ENCODE data around the gene SLC25A2. TPM values are rescaled to one million over a fixed set of nuclear protein-coding genes. Genes with fewer than 3 reads are reported as not detected.

The SLC25A2 gene
- total and polyA plus RNA-seq, 2 of the 8 experiments (the other 6 are each of a cell fraction or from before 2014, with no cell fraction given) = not detected

DNA sequence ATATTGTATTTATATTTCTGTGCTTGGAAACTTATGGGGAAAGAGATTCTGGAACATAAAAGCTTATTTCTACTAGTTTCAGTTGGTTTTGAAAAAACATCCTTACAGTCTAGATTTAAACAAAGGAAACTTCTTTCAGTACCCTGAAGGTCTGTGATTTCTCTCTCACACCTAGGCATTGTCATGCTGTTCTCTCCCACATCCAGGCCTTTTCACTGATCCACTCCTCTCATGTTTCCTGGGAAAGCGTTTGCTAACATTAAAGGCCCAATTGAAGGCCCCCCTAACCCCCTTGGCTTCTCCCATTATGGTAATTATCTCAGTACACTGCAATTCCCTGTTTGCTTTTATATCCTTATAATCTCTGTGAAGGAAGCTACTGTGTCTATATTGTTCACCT is 38.9 kb upstream of the SLC25A2 start:
- Histone ChIP-seq H2BK5ac (ENCODE audit: low read depth, low read length) (no peak overlapping the region), H3K23me2 (ENCODE audit: low read depth, low read length) (no peaks in the 10 kb centered on the region), H3K9me3 (ENCODE audit: insufficient read depth in 2 of 2, low read depth in 1 of 2, low read length in 1 of 2) (peaks cover 33 to 46% of the 10 kb centered on the region in 2 experiments; a peak in 3 of 4 replicates), H3K56ac (replicated peaks; ENCODE audit: insufficient read length, low read depth, low read length) (no peak overlapping the region), H4K91ac (replicated peaks; ENCODE audit: insufficient read length, low read length) (no peak overlapping the region), H4K5ac (ENCODE audit: insufficient read length, low read depth, low read length) (no peak overlapping the region), H3K18ac (ENCODE audit: extremely low read depth, low read length) (no peak overlapping the region), H2BK120ac (replicated peaks; ENCODE audit: low read depth, low read length) (no peak overlapping the region), H3K4me2 (ENCODE audit: insufficient read depth in 1 of 2, low read depth in 2 of 2, low read length in 2 of 2) (no peak overlapping the region), H3K4me3 (ENCODE audit: extremely low read depth in 1 of 4, insufficient read depth in 2 of 4, low read depth in 3 of 4, low read length in 4 of 4) (no peak overlapping the region), H4K8ac (ENCODE audit: extremely low read depth, insufficient read depth, low read length) (no peak overlapping the region), H3K79me2 (ENCODE audit: control insufficient read depth in 1 of 2, insufficient read depth in 2 of 2, low read length in 2 of 2) (no peaks in the 10 kb centered on the region), H3K14ac (ENCODE audit: insufficient read length) (no peak overlapping the region), H2BK15ac (ENCODE audit: low read length) (no peak overlapping the region), H2BK12ac (ENCODE audit: low read depth, low read length) (no peak overlapping the region), H3K79me1 (ENCODE audit: low read depth, low read length) (no peaks in the 10 kb centered on the region), H3K27ac (ENCODE audit: low read depth, low read length) (no peak overlapping the region), H3K36me3 (ENCODE audit: control insufficient read depth in 2 of 4, insufficient read depth in 4 of 4, low read length in 3 of 4) (no peaks in the 10 kb centered on the region), H3K23ac (ENCODE audit: insufficient read length) (no peak overlapping the region), H3K9ac (replicated peaks in 1 of 4; ENCODE audit: extremely low read depth in 1 of 4, low read depth in 3 of 4, low read length in 3 of 4) (no peak overlapping the region), H4K20me1 (replicated peaks in 1 of 2; ENCODE audit: control insufficient read depth in 1 of 2, insufficient read depth in 2 of 2, low read length in 2 of 2) (no peaks in the 10 kb centered on the region), H2AFZ (ENCODE audit: low read length) (no peak overlapping the region), H2AK5ac (ENCODE audit: low read depth, low read length) (no peak overlapping the region), H3K4ac (replicated peaks; ENCODE audit: insufficient read length, low read depth, low read length) (no peak overlapping the region), H3K27me3 (replicated peaks in 1 of 4; ENCODE audit: control insufficient read depth in 3 of 4, extremely low read depth in 1 of 4, insufficient read depth in 3 of 4, low read length in 3 of 4) (no peaks in the 10 kb centered on the region), H2BK20ac (ENCODE audit: low read length) (no peak overlapping the region), H3K4me1 (replicated peaks in 1 of 4; ENCODE audit: control insufficient read depth in 3 of 4, insufficient read depth in 4 of 4, low read length in 3 of 4) (no peaks in the 10 kb centered on the region)
- DNase-seq (ENCODE audit: low read depth in 1 of 2, low spot score in 2 of 2) = no peak
- 85% methylated on average over 1 of the region's 1 CpG; no CpG with 5 or more reads in 1 of the 2 experiments for WGBS, 2 experiments (ENCODE audit: extremely low coverage in 1 of 2, insufficient coverage in 1 of 2, insufficient read length in 1 of 2, insufficient replicate concordance in 2 of 2, low coverage in 1 of 2, low lambda C conversion rate in 2 of 2, missing lambda C conversion rate in 1 of 2)
- CTCF ChIA-PET (ENCODE audit: partially characterized antibody) = interaction anchor here (0.8 to 4.8 kb wide), 26 partner anchors 8 to 224 kb away, joined by 3 to 21 read pairs (median 4); partner anchors contain the start of genes PCDHB14, PCDHB15, PCDHB4 and PCDHGA1
- TF ChIP-seq GABPA (IDR thresholded peaks at IDR 0.05; ENCODE audit: borderline replicate concordance, insufficient read depth, low read length) (no peak), NRF1 (IDR thresholded peaks at IDR 0.05; ENCODE audit: low read depth, low read length) (no peak), CTBP2 (IDR thresholded peaks at IDR 0.05; ENCODE audit: borderline replicate concordance, insufficient read depth, insufficient read length, low read length) (no peak), TAF1 (IDR thresholded peaks at IDR 0.05; ENCODE audit: low read depth, low read length) (no peak), JUN (IDR thresholded peaks at IDR 0.05; ENCODE audit: low read depth, low read length) (no peak), ZNF274 (IDR thresholded peaks at IDR 0.05; ENCODE audit: borderline replicate concordance, extremely low read depth, low read length) (no peak), BCL11A (IDR thresholded peaks at IDR 0.05; ENCODE audit: low read depth in 2 of 2, low read length in 2 of 2) (no peak), FOSL1 (IDR thresholded peaks at IDR 0.05; ENCODE audit: insufficient read depth, low read depth, low read length) (no peak), SP2 (IDR thresholded peaks at IDR 0.05; ENCODE audit: low read length) (no peak), SAP30 (IDR thresholded peaks at IDR 0.05; ENCODE audit: insufficient read depth, insufficient replicate concordance, low read length) (no peak)
- TF ChIP-seq, protein P1, sequence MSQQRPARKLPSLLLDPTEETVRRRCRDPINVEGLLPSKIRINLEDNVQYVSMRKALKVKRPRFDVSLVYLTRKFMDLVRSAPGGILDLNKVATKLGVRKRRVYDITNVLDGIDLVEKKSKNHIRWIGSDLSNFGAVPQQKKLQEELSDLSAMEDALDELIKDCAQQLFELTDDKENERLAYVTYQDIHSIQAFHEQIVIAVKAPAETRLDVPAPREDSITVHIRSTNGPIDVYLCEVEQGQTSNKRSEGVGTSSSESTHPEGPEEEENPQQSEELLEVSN (IDR thresholded peaks at IDR 0.05) = no peak
- TF ChIP-seq, protein P2, sequence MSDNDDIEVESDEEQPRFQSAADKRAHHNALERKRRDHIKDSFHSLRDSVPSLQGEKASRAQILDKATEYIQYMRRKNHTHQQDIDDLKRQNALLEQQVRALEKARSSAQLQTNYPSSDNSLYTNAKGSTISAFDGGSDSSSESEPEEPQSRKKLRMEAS (IDR thresholded peaks at IDR 0.05) = no peak
- POLR2A ChIA-PET (ENCODE audit: partially characterized antibody) = no interaction called here
- FAIRE-seq = no peak

All from H1 (cell line).